Hypothalamus (tissue), 51 donors: ENCODE measurements around the gene SNX15.
"Not testable (repeated sequence)": the region's sequence is repeated elsewhere in the genome, so short reads cannot be mapped to it uniquely, and the experiment has no call there.

Experiments used
- DNase-seq, 51 donors: peaks; one replicate each; lab custom pipeline; 2025; lab: John Stamatoyannopoulos, UW

The SNX15 gene

DNA sequence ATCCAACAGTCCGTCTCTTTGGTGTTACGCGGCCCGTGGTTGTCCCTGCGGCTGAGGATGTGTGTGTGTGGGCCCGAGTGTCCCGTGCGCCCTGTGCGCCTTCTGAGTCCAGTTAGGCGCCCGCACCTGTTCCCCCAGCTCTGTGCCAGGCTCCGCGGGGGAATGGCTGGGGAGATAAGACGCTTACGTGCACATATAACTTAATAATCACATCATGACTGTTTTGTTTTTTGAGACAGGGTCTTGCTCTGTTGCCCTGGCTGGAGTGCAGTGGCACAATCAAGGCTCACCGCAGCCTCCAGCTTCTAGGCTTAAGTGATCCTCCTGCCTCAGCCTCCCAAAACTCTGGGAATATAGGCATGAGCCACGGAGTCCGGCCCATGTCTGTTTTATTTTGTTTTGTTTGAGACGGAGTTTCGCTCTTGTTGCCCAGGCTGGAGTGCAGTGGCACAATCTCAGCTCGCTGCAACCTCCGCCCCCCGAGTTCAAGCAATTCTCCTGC, 12.5 kb upstream of the SNX15 start:
- peak in 4 of 51 donors; percentile 13 to 47 (median 28) for DNase-seq

DNA sequence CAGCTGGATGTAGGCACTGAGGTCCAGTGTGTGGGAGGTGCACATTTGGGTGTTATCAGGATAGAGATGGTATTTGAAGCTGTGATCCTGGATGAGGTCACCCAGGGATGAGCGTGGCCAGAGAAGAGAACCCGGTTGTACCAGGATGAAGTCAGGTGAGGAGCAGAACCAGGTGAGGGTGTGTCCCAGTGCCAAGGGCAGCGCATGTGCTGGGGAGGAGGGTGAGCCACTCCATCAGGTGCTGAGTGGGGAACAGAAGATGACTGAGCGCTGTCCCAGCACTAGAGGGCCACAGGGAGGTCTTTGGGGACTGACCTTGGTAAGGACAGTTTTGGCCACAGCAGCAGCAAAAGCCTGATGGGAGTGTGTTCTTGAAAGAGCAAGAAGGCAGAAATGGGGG, 10.5 kb upstream of the SNX15 start:
- no peak for DNase-seq

DNA sequence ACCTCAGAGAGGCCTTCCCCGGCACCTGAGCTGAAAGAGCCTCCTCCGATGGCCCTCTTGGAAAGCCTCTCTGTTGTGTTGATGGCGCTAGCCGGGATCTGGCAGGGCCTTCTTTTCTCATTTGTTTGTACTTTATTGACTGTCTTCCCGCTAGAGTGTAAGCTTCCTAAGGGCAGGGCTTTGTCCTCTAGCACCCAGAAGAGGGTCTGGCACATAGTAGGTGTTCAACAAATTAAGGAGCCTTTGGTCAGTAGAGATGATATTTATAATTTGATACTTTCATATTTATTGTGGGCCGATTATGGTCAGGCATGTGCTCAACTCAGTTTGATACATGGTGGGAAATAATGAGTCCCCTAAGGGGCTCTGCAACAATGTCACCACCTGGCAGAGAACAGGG, 9.3 kb upstream of the SNX15 start:
- DNase-seq, result no peak

DNA sequence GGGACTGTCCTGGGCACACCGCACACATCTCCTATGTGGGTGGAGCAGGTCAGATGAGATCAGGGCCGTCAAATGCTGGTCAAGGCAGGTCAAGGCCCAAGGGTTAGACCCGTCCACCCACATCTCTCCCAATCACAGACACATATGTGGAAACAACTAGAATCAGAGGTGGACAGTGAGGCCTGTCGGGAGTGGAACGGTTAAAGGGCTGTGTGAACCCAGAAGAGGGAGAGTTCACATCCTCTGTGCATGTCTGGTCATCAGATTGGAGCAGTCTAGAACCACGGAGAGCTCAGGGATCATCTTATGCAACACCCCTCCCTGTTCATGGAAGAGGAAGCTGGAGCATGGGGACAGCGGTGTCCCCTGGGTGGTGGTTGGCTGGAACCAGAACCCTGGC, 7.4 kb upstream of the SNX15 start:
- no peak for DNase-seq

DNA sequence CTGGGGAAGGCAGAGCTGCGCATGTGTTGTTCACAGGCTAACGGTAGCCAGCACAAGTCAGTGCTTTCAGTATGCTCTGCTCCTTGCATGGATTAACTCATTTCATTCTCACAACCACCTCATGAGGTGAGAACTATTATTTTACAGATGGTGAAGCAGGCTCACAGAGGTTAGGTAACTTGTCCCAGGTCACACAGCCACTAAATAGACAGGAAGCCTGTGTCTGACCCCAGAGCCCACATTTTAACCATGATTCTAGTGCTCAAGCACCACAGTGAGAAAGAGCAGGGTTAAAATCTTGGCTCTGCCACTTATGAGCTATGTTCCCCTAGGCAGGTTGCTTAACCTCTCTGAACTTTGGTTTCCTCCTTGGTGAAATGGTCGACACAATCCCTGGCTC, 6.2 kb upstream of the SNX15 start:
- no peak for DNase-seq

DNA sequence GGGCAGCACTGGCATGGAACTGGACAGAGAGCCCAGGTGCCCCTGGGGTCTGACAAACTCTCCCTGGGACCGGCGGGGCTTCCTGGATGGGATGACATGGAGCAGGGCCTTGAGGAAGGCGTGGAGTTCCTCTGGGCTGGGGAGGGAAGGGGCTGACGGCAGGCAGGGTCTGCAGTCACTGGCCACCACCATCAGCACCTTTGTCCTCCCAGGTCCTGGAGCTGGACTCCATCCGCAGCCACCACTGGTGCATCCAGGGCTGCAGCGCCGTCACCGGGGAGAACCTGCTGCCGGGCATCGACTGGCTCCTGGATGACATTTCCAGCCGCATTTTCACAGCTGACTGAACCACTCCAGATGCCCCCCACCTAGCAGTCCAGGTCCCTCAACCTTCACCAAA, 5.7 kb upstream of the SNX15 start:
- DNase-seq, result no peak

DNA sequence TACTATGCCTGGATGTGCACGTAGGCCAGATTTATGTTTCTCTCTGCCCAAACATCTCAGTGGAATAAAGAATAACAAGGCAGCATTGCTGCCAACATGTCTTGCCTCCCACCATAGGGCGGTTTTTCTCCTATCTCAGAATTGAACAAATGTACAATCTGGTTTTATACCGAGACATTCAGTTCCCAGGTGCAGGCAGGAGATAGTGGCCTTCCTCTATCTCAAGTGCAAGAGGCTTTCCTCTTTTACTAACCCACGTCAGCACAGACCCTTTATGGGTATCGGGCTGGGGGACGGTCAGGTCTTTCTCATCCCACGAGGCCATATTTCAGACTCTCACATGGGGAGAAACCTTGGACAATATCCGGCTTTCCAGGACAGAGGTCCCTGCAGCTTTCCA, 3.7 kb upstream of the SNX15 start:
- DNase-seq, result not testable (repeated sequence)

DNA sequence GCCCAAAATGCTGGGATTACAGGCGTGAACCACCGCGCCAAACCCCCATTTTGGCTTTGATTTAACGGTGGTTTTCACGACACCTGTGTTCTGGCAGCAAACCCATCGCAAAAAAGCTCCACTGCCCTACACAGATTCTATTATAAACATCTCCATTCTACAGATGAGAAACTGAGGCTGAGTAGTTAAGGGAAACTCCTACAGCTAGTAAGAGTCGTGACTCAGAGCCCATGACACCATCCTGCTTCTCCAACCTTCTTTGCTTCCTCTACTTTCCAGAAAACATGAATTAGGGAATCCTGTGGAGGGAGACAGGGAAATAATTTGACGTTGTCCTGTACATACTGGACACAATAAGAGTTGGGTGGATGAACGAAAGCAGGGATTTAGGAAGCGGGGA, 429 bp upstream of the SNX15 start:
- DNase-seq, result no peak

DNA sequence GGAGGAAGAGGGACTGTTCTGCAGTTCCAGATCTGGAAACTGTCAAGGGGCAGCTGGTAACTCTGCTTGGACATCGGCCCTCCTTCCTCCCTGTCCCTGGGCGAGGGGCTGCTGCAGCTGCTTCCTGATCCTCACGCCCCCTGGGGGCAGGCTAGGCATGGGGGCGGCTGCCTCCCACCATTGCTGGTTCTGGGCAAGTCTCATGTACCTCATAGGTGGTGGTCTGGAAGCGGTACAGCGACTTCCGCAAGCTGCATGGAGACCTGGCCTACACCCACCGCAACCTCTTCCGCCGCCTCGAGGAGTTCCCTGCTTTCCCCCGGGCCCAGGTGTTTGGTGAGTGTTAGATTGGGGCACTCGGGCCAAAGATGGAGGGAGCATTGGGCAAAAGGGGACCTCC, 5.0 kb downstream of the SNX15 start:
- no peak for DNase-seq

DNA sequence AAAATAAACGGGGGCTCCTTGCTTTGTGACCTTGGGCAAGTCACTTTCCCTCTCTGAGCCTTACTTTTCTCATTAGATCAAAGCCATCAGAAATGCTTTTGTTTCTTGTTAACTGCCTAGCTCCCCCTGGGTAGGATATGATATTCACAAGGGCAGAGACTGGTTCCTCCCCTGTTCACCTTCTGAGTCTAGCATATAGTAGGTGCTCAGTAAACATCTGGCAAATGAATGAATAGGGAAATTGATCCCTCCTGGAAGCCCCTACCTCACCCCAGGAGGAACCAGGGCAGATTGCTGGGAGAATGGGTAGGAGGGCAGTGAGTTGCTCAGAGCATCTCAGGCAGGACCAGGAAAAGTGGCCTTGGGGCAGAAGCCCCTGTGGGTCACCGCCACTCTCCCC, 7.2 kb downstream of the SNX15 start:
- DNase-seq, result no peak

DNA sequence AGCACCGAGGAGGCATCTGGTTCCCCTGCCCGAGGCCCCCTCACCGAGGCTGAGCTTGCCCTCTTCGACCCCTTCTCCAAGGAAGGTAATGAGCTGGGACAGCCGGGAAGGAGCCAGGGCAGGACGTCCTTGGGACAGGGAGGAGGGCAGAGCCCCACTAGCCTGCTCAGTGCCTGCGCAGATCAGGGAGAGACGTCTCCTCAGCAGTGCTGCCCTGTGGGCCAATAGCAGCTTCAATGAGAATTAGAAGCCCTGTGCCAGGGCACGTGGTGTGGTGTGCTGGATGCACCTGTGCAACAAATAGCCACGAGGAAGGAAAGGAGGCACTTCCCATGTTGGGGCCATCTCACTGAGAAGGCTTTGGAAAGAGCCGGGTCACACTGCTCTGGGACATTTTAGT, 8.3 kb downstream of the SNX15 start:
- no peak for DNase-seq

DNA sequence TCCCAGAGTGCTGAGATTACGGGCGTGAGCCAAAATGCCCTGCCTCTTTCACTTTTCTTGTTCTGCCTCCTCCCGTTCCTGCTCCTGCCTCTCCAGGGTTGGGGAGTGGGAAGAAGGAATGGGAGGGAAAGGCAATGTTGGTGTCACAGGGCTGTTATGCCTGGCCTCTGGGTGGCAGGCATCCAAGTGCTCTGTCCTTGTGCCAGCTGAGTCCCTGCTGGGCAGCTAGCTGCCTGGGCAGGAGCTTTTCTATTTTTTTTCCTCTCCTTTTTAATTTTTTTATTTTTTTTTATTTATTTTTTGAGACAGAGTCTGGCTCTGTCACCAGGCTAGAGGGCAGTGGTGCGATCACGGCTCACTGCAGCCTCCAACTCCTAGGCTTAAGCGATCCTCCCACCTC, 9.7 kb downstream of the SNX15 start:
- DNase-seq, result peak in 42 of 51 donors; percentile 1 to 82 (median 48)

DNA sequence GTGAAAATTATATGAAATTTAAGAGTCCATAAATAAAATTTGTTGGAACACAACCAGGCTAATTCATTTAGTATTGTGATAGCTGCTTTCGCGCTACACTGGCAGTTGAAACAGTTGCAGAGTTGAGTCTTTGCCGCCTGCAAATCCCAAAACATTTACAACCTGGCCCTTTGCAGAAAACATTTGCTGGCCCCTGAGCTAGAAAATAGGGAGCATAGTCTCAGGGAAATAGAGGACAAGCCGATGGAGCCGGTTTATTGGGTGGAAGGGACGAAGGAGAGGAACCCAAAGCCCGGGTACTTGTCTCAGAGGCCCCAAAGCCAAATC, 13.2 kb downstream of the SNX15 start:
- no peak for DNase-seq

DNA sequence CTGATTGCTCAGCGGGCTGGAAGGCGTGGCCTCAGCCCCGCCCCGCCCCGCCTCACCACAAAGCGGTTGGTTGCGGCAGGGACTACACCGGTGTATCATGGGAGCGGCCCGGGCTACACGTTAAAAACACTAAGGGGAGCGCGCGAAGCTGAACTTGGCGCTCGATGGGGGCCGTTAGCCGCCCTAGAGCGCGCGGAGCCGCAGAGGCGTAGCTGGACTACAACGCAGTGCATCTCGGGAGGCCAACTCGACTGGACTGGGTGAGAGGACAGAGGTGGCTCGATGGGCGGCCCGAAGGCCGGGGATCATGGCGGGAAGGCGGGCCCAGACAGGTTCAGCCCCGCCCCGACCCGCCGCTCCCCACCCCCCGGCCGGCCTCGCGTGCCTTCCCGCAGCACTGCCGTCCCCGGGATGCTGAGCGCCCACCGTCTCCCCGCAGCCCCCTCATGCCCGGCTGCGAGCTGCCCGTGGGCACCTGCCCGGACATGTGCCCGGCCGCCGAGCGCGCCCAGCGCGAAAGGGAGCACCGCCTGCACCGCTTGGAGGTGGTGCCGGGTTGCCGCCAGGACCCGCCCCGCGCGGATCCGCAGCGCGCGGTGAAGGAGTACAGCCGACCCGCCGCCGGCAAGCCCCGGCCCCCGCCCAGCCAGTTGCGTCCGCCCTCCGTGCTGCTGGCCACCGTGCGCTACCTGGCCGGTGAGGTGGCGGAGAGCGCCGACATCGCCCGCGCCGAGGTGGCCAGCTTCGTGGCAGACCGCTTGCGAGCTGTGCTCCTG, 13.8 kb downstream of the SNX15 start, which contains the start of gene SAC3D1:
TSS of gene SAC3D1 (plus strand) at position 364 of the 776 bp plus-strand sequence. CDS start at position 447, 83 bp downstream.
- peak; percentile 46 to 99 (median 83) for DNase-seq

DNA sequence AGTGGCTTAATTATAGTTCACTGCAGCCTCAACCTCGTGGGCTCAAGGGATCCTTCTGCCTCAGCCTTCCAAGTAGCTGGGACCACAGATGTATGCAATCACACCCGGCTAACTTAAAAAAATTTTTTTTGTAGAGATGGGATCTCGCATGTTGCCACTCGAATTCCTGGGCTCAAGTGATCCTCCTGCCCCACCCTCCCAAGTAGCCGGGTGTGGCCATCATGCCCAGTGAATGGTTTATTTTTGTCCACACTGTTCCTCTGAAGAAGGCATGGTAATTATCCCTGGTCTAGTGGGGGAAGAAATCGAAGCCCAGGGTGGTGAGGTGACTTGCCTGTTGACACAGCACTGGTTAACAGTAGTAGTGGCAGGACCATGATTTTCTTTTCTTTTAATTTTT, 15.7 kb downstream of the SNX15 start:
- DNase-seq, result no peak

DNA sequence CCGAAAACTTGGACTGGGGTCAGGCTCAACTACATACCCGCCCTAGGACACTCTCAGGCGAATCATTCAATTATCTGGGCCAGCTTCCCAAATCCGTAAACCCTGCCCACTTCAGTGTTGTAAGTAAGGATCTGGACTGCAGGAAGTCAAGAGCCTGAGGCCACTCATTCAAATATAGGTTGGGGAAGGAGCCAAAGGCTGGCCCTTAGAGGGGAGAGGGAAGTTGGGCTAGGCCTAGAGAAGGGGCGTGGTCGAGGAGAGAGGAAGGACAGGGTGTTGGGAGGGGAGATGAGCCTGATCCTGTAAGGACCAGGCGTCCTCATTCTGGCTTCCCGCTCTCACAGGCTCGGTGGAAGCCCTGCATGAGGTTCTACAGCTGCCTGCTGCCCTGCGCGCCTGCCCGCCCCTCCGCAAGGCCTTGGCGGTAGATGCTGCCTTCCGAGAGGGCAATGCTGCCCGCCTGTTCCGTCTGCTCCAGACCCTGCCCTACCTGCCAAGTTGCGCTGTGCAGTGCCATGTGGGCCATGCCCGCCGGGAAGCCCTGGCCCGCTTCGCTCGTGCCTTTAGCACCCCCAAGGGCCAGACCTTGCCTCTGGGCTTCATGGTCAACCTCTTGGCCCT, 16.8 kb downstream of the SNX15 start:
- DNase-seq, result peak in 10 of 51 donors; percentile 2 to 23 (median 6)

DNA sequence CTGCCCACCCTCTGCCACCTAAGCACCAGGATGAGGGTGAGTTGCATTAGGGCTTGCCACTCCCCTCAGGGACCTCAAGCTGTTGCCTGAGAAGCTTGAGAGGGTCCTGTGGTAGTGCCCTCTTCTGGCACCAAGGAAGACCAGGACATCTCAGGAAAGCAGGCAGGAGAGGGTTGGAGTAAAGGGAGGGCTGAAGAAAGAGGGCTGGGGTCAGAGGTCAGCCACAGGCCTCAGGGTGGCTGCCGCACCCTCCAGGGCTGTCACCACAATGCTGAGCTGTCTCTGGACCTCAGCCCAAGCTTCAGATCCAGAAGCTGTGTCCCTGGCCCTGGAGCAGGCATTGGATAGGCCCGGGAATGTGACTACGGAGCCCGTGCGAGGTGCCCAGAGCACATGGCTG, 17.8 kb downstream of the SNX15 start:
- no peak for DNase-seq

DNA sequence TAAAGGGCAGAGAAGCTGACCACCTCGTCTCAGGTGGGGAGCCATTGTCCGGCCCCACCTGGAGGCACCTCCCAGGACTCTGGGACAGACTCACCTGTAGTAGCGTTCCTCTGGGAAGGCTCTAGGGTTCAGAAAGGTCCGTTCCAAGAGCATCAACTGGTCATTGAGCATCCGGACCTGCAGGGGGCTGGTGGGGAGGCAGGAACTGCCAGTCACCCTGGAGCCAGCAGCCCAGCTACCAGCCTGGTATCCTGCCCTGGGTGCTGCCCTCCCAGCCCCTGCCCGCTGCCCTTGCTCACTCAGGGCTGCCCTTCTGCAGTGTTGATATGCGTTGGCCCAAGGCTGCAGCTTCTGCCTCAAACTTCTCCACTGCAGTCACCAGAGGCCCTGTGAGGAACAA, 18.5 kb downstream of the SNX15 start:
- DNase-seq, result no peak

DNA sequence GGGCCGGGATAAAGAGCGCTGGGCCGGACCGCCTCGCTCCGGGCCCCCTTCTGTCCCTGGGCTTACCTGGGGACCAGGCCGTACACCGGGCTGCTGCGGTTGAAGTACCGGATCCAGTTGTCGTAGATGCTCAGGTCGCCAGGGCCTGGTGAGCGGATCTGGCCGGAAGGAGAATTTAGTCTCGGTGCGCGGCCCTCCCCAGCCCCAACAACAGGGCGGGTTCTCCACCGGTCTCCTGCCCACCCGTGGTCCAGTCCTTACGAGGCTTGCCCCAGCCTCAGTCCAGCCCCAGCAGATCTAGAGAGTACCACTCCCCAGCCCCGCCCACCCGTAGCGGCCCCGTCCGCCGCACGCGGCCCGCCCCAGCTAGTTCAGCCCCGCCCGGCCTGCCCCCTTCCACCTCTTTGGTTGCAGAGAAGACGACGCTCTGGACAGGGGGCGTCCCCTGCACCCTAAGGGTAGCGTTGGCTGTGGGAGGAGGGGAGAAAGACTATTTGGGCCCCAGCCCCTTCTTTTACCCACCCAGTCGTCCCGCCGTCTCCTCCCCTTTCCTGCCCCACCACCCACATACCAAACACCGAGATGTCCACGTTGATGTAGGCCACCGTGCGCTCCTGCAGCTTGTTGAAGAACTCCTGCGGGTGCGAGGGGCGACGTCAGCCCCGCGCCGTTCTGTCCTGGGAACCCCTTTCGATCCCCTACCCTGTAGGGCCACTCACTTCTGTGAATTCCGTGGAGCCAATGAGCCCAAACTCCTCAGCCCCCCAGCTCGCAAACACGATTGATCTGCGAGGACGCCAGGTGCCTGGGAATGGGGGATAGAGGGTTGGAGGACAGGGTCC, 20.6 kb downstream of the SNX15 start:
- no peak for DNase-seq

DNA sequence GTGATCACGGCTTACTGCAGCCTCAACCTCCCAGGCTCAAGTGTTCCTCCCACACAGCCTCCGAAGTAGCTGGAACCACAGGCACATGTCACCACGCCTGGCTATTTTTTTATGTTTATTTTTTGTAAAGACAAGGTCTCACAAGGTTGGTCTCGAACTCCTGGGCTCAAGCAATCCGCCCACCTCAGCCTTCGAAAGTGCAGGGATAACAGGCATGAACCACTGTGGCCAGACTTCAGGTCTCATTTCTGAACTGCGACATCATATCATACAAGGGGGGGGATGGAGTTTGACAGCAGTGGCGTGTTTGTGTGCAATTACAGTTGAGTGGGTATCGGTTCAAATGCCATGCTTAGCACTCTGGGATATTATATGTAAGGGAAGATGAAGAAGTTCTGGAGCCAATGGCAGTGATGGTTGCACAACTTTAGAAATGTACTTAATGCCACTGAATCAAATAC, 24.2 kb downstream of the SNX15 start:
- no peak for DNase-seq

DNA sequence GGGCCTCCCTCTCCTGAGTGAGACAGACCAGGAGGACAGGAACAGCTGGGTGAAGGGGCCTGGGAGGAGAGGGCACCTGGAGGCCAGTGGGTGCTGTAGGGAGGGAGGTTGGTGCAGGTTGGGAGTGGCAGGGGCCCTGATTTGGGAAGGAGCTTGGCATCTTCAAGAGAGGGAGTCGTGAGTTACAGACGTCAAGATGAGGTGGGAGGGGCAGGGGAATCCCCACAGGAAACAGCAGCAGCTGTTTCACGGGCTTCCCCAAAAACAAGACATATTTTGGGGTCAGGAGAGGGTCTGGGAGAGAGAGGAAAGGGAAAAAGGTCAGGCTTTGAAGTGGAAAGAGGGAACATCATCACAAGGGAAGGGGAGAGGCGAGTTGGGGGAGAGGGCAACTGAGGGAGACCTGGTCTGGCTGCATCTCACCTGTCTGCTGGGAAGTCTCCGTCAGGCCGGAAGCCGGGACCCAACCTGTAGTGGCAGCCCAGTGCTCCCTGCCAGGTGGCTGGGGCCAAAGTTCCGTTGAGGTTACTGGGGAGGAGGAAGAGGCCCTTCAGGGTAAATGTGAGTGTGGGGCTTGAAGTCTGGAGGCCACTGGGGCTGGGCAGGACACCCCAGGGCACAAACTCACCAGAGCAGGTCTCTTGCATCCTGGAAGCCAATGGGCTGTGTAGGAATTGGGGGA, 26.7 kb downstream of the SNX15 start:
- DNase-seq, result no peak
